Cardiac muscle cell (in vitro differentiated cells and primary cell): Measurements from ENCODE around the gene SCN7A. TPM values are rescaled to one million over a fixed set of nuclear protein-coding genes. Genes with fewer than 3 reads are reported as not detected.

Experiments
- DNase-seq, 2 donors: peaks; one replicate each; pipeline versions ENCODE4 v3.0.0 to v3.0.0-alpha.2; 2010 to 2017; ENCODE audit warnings: low read depth in 1 of 2, low spot score in 1 of 2
- H3K27ac ChIP-seq: fragments of 200-600 bp; sonication (generic); 2 replicates; pipeline ENCODE4 v1.5.1; 2016
- H3K27me3 ChIP-seq: fragments of 200-600 bp; sonication (generic); 2 replicates; pipeline ENCODE4 v1.6.0; 2016; ENCODE audit warnings: control low read depth
- H3K36me3 ChIP-seq: fragments of 200-600 bp; sonication (generic); 2 replicates; pipeline ENCODE4 v1.5.1; 2016; ENCODE audit warnings: control low read depth
- H3K4me1 ChIP-seq: fragments of 200-600 bp; sonication (generic); 2 replicates; pipeline ENCODE4 v1.8.1; 2017; ENCODE audit warnings: low read depth, mild to moderate bottlenecking, mixed run types
- H3K4me3 ChIP-seq: fragments of 200-600 bp; sonication (generic); 2 replicates; pipeline ENCODE4 v1.5.1; 2016; ENCODE audit warnings: mild to moderate bottlenecking
- H3K9me3 ChIP-seq: fragments of 200-600 bp; sonication (generic); 2 replicates; pipeline ENCODE4 v1.5.1; 2017; ENCODE audit warnings: low read depth, mild to moderate bottlenecking, control low read depth
- CTCF ChIP-seq: IDR thresholded peaks from 2 replicates; pipeline ENCODE4 v1.5.1; 2012; ENCODE audit warnings: low read depth, mild to moderate bottlenecking, low read length
- polyA plus RNA-seq: library from polyadenylated mRNA; unstranded; fragments of >200 nt; fragmentation: Nextera tagmentation; extraction: Ambion mirVana; gene quantifications from 2 replicates; pipeline ENCODE4 v1.2.1, GENCODE V29; 2016
- total RNA-seq: library from RNA; depleted of rRNA; stranded (reverse); fragments of >200 nt; gene quantifications from 2 replicates; pipeline ENCODE4 v1.2.3, GENCODE V29; 2016

Gene SCN7A
- total and polyA plus RNA-seq, 2 experiments from 2014 or later, result 0.42 to 0.89 TPM

DNA sequence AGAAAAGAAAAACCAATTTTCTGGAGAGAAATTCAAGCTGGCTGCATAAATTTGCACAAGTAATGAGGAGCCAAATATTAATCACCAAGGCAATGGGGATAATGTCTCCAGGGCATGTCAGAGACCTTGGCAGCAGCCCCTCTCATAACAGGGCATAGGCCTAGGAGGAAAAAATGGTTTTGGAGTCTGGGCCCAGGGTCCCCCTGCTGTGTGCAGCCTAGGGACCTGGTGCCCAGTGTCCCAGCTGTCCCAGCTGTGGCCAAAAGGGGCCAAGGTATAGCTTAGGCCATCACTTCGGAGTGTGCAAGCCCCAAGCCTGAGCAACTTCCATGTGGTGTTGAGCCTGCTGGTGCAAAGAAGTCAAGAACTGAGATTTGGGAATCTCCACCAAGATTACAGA is 57.1 kb downstream of the SCN7A start:
- Histone ChIP-seq H3K27me3 (no peaks in the 10 kb centered on the region), H3K4me3 (no peak overlapping the region), H3K27ac (no peak overlapping the region), H3K9me3 (no peaks in the 10 kb centered on the region), H3K36me3 (no peaks in the 10 kb centered on the region), H3K4me1 (peaks cover 31% of the 10 kb centered on the region)
- DNase-seq, result no peak
- TF ChIP-seq CTCF, result no peak

- H3K4me3 ChIP-seq, result no peak overlapping the region
- DNase-seq, result no peak
- H3K4me1 ChIP-seq, result peaks cover 31% of the 10 kb centered on the region
- H3K36me3 ChIP-seq, result no peaks in the 10 kb centered on the region
- no peak for TF ChIP-seq CTCF
- H3K27ac ChIP-seq, result no peak overlapping the region
- no peaks in the 10 kb centered on the region for H3K27me3 ChIP-seq
- H3K9me3 ChIP-seq, result no peaks in the 10 kb centered on the region
These were observed 57.9 kb downstream of the SCN7A start for GRCh38 chr2:166436189-166436588.

DNA sequence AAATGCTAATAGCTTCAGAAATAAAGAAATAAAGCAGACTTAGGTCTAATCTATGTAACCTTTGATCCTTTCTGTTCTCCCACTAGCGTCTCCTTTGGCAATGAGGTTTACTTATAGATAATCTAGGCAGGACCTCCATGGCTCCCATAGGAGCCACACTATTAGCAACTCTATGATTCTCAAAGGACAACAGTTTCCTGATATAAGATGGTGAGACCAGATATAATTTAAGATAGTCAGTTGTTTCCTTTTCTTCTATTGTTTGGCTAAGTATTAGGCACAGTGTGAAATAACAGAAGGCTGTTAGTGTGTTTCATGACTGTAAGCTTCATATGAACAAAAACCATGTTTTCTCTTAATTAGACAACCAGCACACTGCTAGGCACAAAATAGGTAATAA is 59.6 kb downstream of the SCN7A start:
- H3K27me3 ChIP-seq, result no peaks in the 10 kb centered on the region
- peaks cover 31% of the 10 kb centered on the region for H3K4me1 ChIP-seq
- DNase-seq, result no peak
- no peaks in the 10 kb centered on the region for H3K9me3 ChIP-seq
- H3K4me3 ChIP-seq, result no peak overlapping the region
- TF ChIP-seq CTCF, result no peak
- H3K27ac ChIP-seq, result peak overlapping the region; percentile 76
- H3K36me3 ChIP-seq, result no peaks in the 10 kb centered on the region

DNA sequence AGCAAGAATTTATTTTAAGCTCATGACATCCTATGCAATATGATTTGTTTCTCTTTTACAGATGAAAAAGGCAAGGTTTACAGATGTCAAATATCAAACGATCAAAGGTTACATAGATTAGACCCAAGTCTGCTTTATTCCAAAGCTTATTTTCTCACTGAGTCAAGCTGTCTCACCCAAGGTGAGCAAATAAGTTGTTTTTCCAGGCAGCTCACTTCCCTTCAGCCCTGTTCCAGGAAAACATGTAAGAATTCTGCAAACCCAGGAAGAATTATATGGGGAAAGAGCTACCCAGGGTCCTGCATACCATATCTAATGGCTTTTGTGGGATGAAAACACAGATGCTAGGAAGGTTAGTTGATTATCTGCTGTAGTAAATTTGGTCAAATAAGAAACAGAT is 60.6 kb downstream of the SCN7A start:
- Histone ChIP-seq H3K27me3 (no peaks in the 10 kb centered on the region), H3K27ac (peak overlapping the region; percentile 76), H3K36me3 (no peaks in the 10 kb centered on the region), H3K9me3 (no peaks in the 10 kb centered on the region), H3K4me1 (peaks cover 31% of the 10 kb centered on the region), H3K4me3 (no peak overlapping the region)
- no peak for TF ChIP-seq CTCF
- no peak for DNase-seq

- no peak for DNase-seq
- Histone ChIP-seq H3K36me3 (no peaks in the 10 kb centered on the region), H3K9me3 (no peaks in the 10 kb centered on the region), H3K4me3 (no peak overlapping the region), H3K27me3 (no peaks in the 10 kb centered on the region), H3K4me1 (peaks cover 31% of the 10 kb centered on the region), H3K27ac (no peak overlapping the region)
- TF ChIP-seq CTCF, result no peak
These were observed 61.7 kb downstream of the SCN7A start for GRCh38 chr2:166432331-166432730.

DNA sequence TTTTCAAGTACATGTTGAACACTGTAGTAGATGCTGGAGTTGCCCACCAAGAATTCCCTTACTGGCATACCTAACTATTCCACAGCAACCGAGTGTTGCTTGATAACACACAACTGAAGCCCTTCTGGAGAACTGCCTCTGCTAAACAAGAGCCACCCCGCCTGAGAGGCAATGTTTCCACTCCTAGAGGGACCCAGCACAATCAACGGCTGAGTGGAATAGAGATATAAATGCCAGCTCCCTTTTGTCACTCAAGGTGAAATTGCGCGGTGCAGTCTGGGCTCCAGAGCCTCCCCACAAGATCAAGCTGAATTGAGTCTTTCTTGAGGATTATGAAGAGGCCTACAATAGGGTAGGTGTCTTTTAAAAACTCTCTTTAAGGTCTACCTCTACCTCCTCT is 69.2 kb downstream of the SCN7A start:
- H3K4me3 ChIP-seq, result no peak overlapping the region
- no peaks in the 10 kb centered on the region for H3K4me1 ChIP-seq
- no peaks in the 10 kb centered on the region for H3K36me3 ChIP-seq
- H3K27ac ChIP-seq, result no peak overlapping the region
- no peaks in the 10 kb centered on the region for H3K9me3 ChIP-seq
- no peak for TF ChIP-seq CTCF
- no peaks in the 10 kb centered on the region for H3K27me3 ChIP-seq
- DNase-seq, result no peak
